ENCODE results near the gene ALDH1A3.
"Not testable (repeated sequence)": the region's sequence is repeated elsewhere in the genome, so short reads cannot be mapped to it uniquely, and the experiment has no call there.

The ALDH1A3 gene

DNA sequence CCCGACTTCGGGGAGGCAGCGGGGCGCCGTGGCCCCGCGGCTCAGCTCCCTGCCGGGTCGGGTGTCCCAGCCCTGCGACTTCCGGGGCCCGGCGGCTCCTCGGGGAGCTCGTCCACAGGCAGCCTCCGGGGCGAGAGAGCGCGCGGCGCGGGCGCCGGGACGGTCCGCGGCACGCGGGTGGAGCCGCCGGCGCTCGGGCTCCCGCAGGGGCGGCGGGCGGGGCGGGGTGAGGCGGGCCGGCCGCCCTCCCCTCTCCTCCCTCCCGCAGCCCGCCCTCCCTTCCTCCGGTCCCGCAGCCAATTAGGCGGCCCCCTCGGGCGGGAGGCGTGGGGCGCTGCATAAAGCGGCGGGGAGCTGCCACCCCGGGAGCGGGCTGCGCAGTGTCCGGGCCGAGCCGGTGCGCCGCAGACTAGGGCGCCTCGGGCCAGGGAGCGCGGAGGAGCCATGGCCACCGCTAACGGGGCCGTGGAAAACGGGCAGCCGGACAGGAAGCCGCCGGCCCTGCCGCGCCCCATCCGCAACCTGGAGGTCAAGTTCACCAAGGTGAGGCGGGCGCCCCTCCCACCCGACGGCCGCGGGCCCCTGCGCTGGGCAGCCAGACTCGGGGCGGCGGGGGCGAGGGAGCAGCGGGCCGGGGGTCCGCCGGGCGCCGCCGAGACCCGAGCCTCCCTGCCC is at the start of gene ALDH1A3:
Gene ALDH1A3 (plus strand): TSS at position 368 of the 675 bp plus-strand sequence. CDS start 77 bp downstream, at position 445.
- DNase-seq = peak; percentile 57

DNA sequence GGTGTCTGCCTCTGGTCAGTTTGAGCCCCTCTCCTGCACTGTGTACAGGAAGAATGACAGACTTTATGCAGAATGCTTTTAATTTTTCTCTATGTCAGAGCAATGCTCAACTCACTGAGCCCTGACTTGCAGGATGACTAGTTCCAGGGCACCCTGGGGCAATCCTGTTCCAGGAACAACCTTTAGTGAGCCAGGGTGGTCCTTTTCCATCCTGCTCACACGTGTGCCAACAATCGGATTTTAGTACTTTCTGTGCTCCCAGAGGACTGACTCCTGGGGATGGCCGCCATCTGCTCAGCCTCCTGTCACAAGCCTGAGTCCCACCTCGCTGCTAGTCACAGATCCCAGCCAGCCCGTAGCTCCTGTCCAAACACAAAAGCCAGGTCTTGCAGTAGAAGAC is 48.2 kb upstream of the ALDH1A3 start:
- peak; percentile 93 for DNase-seq

DNA sequence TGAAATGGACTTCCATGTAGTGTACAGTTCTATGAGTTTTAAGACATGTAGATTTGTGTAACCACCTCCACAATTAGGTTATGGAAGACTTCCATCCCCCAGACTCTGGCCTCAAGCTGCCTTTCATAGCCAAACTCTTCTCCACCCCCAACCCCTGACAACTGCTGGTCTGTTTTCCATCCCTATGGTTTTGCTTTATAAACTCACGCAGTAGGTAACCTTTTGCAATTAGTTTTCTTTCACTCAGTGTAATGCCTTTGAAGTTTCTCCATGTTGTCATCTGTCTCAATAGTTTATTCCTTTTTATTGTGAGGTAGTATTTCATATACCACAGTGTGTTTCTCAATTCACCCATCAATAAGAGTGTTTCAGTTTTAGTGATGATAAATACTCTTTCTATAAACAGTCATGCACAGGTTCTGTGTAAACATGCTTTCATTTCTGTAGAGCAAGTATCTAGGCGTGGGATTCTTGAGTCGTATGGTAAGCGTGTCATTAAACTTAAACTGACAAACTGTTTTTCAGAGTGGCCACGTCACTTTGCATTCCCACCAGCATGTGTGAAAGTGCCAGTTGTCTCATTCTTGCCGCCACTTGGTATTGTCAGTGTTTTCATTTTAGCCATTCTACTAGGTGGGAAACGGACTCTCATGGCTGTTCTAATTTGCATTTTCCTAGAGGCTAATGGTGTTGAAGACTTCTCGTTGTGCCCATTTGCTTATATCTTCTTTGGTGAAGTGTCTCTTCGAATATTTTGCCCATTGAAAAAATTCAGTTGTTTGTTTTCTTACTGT is 47.3 kb upstream of the ALDH1A3 start:
- peak; percentile 32 for DNase-seq

DNA sequence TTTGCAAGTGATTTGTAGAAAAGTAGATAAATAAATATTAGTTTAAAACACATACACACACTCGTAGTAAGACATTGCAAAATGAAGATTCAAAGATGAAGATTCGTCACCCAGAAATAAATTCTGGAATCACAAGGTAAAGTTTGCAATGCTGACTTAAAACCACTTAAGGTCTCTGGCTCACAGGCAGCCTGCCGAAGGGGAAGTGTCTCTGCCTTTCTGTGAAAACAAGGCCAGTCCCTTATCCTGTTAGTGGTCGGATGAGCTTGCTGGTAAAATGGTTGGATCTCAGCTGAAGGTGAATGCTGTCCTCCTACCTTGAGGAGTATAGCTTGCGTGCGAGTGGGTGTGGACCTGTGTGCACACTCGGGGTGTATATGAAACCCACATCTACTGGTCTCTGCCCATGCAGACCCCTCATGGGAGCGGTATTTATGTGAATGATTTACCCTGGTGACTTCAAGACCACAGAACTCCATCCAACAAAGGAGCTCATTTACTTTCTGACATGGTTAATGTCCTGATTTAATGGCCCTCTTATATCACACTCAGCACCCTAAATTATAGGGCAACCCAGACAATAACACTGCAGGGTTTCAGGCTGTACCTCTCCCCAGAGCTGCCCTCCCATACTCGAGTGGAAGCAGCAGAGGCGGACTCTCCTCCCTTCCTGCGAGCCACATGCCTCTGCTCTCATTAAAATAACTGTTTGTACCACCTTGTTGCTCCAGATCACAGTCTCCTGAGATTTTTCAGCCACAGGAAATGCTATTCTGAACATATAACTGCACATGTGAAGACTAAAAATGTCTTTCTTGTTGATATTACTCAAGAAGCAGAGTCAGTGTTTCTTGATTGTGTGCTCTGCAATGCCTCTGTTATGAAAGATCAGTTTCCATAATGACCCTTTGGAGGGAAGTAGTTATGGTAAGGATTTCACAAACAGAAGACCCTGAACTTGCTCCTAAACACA is 45.9 kb upstream of the ALDH1A3 start:
- peak; percentile 82 for DNase-seq

DNA sequence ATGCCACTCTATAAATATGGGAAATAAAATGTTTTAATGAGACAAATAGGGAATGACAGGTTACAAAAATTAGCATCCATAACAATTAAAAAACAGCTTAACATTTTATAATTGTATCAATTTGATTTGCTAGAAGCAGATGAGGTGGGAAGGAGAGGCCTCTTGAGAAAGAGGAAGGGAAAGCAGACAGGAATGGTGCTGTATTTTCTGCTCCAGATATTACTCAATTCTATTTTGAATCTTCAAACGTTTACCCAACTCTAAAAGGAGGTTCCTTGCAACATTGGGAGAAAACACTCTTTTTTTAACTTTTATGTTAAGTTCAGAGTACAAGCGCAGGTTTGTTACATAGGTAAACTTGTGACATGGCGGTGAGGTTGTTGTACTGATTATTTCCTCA is 44.9 kb upstream of the ALDH1A3 start:
- no peak for DNase-seq

DNA sequence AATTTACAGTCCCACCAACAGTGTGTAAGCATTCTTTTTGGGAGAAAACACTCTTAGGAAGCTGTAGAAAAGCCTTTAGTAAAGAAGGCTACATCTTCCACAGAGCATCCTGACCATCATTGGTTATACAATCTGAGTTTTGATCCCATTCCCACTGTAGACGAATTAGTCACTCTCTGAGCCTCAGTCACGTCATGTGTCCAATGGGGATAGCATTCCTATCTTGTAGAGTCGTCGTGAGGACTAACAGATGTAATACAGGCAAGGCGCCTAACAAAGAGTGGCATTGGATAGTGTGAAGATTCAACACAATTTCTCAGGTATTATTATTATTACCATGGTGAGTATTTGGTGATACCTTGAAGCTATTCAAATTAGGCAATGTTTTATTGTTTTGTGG is 44.0 kb upstream of the ALDH1A3 start:
- no peak for DNase-seq

DNA sequence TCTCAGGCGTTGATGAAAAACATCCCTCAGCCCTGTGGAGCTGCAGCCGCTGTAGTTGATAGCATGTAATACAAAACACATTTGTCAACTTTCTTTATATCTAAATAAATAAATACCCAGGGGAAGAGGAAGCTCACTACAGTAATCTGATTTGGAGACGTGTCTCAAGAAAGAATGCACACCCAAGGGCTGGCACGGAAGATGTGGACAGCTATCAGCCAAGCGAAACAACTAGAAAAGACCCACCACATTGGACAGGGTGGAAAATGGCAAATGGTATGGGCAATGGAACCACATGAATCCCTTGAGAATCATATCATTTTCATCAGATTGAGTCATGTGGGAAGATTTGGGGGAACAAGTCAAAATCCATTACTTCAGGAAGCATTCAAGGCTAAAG is 43.1 kb upstream of the ALDH1A3 start:
- DNase-seq = no peak

DNA sequence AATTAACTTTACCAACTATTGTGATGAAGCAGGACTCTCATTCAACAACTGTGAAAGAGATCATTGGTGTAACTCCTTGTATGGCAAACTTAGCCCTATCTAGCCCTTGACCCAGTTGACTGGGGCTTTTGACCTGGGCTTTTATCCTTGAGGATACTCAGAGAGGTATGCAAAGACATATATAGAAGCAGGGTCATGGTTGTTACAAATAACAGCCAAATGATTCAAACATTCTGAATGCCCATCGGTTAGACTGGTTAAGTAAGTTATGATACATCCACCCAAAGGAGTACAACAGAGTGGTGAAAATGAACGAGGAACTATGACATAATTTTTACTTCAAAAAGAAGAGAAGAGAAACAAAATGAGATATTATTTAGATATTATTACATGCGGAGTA is 38.2 kb upstream of the ALDH1A3 start:
- no peak for DNase-seq

DNA sequence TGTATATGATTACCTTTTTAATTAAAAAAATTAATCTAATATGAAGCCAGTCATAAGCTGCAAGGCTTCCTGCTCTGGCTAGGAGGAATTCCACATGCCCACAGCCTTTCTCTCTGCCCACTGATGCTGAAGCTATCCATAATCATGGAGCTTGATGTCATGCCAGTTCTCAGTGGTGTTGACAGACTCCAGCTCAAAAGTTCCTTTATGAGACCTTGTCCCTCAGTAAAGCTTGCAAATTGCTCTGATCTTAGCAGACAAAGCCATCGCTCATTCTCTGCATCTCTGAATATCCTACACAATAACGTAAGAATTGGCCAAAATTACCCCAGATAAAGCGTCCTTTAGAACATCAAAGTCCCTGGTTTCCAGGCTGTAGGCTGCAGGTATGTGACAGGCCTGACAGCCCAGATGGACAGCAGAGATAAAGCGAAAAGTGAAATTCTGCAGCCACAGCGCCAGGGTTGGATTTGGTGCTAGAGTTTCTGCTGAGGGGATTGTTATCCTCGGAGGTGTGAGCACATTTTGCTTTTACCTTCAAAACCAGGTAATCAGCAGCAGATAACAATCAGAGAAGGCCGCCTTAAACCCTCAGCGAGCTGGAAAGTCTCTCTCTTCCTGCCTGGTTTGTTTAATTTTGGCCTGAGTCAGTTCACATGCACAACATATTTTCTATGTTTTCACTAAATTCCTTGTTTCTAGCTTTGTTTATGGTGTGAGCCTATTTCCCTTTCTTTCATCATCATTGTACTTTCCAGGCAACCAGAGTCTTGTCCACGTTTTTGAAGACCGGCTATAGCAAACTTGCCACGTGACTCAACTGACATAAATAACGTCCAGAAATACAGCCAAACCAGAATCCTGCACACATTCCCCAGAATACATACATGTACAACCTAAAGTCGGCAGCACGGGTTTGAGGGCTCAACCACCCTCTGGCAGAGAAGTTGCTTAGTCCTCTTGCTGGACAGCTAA is 36.6 kb upstream of the ALDH1A3 start:
- no peak for DNase-seq

DNA sequence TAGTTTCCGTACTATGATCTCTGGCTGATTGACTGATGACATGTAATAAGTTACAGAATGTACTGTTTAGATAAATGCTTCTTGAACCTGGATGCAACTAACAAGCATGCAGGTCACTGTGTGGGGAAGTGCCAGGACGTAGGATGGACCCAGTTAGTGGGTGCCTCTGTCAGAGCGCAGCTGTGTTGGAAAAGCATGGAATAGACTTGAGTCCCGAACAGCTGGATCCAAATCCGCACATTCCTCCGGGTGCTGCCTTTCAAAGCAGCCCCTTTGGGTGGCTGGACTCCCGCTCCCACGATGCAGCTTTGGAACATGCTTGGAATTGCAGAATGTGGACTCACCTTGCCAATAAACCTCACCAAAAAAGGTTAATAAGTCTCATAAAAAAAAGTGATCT is 35.5 kb upstream of the ALDH1A3 start:
- no peak for DNase-seq

DNA sequence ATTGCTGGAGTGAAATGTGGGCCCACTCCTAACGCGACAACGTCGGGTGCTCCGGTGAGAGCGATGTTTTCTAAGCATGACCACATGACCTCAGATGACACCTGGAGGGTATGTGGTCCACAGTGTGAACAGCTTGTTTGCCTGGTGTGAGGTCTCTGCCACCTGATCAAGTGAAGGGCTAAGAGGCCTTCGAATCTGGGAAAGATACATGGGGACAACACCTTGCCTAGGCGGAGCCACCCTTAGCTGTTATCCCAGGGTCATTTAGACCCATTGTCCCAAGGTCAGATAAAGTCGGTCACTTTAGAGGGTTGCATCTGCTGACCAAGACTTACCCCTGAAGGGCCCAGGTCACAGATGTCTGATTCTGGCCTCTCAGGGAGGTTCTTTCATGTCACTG is 34.9 kb upstream of the ALDH1A3 start:
- no peak for DNase-seq

DNA sequence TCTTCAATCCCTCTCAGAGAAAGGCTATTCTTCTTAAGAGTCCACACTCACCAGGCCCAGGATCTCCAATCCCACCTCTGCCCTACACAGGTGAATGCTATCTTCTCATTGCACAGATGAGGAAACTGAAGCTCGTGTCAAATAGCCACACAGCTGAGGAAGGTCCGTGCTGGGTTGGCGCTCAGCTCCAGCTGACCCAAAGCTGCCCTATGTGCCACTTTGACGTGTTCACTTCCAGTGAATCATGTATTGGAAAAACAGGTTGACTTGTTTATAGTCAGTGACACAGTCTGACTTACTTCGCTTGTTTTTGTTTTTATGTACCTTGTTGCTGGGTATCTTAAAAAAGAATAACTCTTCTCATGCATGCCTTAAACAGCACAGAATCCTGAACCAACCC is 32.4 kb upstream of the ALDH1A3 start:
- DNase-seq = no peak

DNA sequence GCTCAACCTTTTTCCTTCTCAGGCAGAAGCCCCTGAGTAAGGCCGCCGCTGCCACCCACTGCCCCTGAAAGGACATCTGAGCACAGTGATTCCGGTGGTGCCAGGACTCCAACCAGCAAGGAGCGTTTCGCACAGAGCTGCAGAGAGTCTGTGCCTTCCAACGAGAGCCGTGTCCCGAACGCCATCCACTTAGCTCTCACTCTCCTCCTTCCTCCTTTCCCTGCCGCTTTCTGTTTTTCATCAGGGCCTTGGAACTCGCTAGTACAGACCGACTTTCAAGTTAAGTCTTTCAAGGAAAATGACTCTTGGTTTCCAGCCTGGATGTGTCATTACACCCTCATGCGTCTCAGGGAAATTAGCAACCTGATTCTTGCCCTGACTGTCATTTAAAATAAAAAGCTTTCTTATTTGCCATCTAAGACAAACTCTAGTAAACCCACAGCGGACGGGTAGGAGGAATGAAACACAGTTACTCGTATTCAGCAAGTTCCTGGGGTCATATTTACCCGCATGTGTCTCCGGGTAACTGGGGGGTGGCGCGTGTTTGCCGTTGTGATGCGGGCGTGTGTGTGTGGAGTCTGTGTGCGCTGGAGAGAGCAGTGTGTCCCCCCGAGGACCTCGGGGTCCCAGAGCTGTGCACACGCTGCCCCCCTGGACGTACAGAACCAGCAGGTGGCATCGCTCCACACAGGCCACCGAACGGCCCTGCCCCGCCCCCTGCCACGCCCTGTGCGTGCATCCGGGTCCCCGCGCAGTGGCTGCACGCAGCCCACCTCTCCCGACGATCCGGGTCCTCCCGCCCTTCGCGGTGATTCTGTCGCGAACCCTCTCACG is 30.4 kb upstream of the ALDH1A3 start:
- peak; percentile 68 for DNase-seq

DNA sequence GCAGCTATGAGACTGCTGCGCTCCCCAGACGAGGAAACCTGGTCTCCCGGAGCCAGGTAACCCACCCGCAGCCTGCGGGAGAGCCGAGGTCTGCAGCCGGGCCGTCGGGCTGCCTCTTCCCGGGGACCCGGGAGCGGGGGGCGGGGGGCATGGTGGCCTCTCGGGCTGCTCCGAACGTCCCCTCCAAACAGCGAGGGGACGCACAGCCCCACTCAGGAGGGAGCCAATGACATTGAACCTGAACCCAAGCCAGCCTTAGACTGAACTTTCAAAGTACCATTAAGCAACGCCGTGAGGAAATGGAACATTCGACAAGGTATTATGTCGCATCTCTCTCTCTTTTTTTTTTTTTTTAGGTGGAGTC is 29.8 kb upstream of the ALDH1A3 start:
- no peak for DNase-seq

DNA sequence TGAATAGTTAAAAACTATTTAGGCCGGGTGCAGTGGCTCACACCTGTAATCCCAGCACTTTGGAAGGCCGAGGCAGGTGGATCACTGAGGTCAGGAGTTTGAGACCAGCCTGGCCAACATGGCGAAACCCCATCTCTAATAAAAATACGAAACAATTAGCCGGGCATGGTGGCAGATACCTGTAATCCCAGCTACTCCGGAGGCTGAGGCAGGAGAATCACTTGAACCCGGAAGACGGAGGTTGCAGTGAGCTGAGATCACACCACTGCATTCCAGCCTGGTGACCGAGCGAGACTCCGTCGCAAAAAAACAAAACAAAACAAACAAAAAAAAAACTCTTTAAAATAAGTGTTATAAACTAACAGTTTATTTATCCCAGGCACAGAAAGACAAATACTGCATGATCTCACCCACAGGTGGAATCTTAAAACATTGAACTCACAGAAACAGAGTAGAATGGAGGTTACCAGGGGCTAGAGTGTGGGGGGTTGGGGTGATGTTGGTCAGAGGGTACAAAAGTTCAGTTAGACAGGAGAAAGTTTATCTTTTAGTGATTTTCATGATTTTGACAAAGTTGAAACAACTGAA is 28.1 kb upstream of the ALDH1A3 start:
- not testable (repeated sequence) for DNase-seq

DNA sequence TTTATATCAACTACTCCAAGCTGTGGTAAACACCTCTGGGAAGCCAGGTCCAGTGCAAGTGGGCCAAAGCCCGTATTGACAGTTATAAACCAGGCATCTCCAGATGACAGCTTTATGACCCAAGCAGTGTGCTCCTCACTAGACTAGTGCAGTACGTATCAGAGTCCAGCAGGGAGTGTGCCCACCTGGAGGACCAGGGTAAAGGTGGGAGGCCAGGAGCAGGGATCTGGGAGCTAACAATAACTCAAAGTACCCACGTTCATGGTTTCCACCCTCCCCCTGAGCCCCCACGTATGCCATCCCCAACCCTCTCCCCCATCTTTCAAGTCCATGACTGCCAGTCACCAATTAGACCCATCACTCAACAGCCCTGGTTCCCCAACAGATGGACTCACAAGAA is 27.0 kb upstream of the ALDH1A3 start:
- DNase-seq = no peak

DNA sequence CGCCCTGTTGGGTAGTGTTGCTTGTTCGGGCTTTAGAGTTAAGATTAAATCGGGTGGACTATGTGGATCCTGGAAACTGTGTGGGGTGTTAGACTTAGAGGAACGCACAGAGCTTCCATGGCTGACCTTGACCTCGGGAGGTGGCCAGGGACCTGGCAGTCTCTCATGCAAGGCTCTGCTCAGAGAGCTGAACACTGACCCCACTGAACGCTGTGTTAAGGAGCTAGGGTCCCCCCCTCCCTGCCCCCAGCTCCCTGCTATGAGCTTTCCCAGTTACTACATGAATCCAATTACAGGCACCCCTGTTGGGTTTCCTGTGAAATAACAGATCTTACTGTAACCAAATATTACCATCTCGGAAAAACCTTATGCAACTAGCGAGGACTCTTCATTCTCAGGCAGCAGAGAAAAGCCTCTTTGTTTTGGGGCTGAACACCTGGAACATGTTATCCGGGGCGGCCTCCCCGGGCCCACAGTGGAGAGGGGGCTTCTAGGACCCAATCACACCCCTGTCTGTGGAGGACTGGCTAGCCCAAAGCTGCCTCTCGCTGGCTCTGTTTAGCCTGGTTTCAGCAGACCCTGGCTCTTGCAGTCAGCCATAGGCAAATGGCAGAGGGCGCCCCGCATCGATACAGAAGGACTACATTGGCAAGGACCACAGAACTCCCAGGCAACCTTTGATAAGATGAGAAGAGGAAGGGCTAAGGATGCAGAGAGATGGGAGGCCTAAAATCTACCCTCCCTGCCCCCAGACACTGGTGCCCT is 25.8 kb upstream of the ALDH1A3 start:
- DNase-seq = no peak

DNA sequence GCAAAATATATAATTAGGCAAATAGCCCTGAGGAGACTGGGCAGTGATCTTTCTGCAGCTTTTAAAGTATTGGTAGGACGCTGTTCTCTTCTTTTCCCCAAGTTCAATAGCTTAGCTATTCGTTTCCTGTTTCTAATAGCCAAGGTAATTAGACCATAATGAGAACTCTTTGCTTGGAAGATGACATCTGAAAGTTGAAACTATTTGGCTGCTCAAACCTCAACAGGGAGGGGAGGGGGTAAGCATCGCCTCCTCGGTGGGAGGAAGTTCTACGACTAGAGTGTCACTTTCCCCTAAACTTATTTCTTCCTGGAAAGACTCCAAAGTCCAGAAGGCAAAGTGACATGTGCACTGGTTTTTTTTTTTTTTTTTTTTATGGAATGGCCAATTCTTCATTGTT is 22.8 kb upstream of the ALDH1A3 start:
- no peak for DNase-seq

DNA sequence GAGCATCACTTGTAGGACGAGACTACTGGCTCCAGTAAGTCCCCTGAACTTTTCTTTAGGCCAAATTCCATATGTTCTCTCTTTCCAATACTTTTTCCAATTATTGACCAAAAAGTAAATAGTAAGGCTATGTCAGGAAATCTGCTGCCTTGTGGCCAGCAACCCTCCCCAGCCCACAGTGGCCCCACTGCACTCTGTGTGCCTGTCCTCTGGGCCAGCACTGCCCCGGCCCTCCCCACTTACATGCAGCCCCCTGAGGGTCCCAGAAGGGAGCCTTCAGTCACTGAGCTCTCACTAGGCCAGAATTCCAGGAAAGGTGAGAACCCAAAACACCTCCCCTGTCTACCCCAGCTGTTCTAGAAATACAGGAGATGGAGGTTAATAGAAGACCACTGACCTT is 21.3 kb upstream of the ALDH1A3 start:
- DNase-seq = no peak

All from NCI-H82 (cell line).